NCI-H1930 (cell line): ENCODE measurements around the gene LGALS8.

Source experiments
- DNase-seq, 2 experiments: peaks; one replicate each; lab custom pipeline; 2025; lab: John Stamatoyannopoulos, UW

LGALS8 gene

DNA sequence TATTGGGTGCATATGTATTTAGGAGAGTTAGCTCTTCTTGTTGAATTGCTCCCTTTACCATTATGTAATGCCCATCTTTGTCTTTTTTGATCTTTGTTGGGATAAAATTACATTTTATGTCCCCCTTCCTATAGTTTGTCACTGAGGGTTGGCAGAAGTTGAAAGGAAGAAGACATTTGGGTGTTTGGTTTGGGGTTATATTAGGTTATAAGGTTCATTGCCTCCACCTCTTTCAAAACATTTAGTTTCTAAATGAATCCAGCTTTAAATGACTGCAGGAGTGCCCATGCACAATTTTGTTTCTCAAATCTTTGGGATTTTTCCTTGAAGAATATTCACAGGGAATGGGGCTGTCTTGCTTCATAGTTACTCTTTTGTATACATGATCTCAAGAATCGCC lies 14.6 kb upstream of the LGALS8 start:
- DNase-seq = no peak

DNA sequence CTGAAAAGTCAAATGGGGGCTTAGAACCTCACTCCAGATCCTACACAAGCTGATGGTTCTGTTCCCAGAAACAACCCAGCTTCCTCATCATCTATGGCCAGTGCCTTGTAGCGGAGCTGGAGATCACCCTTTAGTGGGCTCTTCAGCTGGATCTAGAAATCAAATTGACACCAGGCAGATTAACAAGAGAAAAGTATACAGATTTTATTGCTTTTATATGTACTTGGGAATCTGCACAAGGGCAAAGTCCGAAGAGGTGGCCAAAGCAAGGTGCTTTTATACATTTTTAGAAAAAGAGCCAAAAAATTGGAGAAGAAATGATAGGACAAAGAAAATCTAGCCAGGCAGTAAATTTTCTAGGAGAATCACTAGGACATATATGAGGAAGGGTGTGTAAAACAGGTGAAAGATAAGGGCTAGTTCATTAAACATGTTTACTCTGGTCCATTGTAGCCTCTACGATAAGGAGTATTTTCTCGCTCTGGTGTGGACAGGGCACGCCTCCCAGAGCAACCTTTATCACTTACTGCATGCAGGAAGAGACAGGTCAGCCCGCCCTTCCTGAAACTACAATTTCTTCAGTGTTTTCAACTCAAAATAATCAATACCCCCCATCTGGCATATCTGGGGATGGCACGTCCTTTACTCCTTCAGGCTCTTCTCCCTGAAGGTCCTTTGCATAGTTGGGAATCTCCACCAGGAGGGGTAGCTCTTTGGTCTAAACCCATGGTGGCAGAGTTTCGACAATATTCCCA lies 14.0 kb upstream of the LGALS8 start:
- no peak for DNase-seq

DNA sequence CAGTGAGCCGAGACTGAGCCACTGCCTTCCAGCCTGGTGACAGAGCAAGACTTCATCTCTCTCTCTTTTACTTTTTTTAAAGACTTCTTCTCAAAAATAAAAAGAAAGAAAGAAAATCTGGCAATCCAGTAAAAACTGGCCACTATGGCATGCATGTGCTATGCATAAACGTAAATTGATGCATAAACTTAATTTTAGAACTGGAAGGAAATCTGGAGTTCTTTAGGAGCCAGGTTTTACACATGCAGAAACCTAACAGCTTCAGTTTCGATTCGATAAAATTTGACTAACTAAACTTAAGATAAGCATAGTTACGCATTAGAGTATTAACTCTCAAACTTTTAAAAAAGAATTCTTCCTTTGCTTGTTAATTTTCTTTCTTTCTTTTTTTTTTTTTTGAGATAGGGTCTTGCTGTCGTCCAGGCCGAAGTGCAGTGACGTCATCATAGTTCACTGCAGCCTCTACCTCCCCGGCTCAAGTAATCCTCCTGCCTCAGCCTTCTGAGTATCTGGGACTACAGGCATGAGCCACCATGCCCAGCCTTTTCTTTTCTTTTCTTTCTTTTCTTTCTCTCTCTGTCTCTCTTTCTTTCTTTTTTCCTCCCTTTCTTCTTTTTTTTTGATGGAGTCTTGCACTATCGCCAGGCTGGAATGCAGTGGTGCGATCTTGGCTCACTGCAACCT lies 11.9 kb upstream of the LGALS8 start:
- DNase-seq = no peak

DNA sequence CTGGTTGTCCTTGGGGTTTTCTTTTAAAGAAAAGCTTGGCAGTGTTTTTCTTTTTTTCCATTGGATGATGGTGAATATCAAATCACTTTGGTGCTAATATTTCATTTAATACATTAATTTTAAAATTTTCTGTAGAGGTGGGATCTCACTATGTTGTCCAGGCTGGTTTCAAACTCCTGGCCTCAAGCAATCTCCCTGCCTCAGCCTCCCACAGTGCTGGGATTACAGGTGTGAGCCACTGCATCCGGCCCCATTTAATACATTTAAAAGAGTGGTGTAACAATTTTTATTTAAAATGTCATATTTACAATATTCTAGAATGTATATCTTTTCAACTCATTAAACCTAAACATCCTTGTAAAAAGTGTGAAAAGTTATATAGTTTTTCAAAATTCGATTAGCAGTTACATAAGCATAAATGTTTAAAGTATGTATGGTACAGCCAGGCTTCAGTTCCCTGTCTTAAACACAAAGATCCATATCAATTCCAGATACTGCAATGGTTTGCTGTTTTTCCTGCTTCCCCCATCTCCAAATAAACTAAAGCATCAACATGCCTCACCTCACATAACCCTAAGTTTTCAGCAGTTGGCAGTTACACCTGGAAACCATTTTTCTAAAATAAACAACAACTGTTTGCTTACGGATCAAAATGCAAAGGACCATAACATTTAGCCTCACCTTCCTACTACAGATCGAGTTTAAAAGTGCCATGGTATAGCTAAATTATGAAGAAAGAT lies 8.9 kb upstream of the LGALS8 start:
- no peak for DNase-seq

DNA sequence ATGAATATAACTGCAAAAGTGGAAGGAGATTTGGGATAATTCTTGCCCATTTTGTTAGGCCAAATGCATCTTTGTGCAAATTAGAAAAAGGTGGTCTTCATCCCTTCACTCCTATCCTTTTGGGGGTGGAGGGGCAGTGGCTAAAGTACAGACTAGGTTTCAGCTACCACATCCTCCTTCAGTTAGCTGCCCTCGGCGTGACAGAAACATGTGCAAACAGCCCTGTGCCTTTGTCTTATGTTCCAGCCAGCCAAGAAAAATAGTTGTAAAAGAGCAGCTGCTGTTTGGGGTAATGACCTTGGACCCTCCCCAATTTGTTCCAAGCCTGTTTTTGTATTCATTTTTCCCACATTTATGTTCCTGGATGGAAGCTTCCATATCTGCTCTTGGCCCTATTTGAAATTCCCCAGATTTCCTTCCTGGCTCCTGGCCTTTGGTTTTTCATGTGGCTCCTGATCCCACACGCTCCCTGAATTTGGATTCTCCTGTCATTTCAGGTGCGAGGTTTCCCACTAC lies 8.3 kb upstream of the LGALS8 start:
- no peak for DNase-seq

DNA sequence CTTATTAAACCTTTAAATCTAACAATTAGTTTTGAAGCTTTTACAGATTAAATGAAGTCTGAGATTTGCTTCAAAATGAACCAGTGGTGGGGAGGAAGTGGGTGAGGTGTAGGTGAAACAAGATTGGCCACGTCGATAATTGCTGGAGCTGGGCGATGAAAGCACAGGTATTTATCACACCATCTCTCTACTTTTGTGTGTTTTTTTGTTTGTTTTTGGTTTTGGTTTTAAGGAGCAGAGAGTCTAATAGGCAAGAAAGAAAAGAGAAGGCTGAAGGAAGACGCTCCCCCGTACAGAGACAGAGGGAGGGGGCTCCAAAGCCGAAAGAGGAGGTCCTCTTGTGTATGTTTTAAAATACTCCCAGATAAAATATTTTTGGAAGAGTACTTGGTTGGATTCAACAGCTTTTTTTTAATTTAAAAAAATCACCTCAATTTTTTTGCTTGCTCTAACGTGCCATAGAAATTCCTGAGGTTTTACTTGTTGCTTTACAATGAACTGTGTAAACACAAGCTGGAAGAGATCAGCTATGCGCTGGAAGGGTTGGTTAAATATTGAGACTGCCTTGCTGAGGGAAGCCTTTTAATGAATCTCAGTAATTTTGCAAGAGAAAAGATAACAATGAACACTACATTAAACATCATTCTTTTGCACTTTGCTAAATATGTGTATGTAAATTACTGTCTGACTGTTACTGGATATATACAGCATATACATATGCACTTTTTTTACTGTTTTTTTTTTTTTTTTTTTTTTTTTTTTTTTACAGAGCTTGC lies 6.7 kb upstream of the LGALS8 start:
- no peak for DNase-seq

DNA sequence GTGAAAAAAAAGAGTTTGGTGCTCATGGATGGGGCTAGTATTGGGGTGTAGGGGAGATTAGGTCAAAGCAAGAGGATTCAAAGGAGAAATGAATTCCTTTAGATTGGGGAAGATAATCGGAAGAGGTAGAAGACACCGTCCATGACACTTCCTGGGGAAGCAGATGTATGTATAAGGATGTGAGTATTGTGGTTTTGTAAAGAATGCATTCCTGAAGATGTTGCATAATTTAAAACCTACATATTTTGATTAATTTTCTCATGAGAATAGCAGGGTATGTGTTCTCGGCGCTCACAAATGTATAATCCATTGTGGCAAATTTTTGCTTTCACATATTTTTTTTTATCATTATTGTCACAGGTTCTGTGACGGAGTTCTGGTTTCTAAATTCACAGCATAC lies 5.5 kb upstream of the LGALS8 start:
- no peak for DNase-seq

DNA sequence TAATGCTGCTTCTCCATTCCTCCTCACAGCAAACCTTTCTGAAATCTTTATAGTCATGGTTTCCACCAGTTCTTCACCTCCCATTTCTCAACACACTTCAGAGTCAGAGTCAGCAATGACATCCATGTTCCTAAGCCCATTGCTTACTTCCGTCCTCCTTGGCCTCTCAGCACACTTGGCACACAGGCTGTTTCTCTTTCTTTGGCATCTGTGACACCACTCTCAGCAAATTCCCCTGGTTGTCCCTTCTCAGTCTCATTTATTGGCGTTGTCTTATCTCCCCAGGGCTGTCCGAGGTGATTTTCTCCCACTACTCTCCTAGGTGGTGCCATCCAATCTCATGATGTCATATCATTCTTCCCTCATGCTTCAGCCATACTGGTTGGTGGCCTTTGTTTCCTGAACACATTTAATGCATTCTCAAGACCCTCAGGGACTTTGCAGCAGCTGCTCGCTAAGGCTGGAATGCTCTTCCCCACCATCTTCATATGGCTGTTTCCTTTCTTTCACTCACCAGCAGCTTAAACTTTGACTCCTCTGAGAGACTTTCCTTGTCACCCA lies 3.3 kb upstream of the LGALS8 start:
- no peak for DNase-seq

DNA sequence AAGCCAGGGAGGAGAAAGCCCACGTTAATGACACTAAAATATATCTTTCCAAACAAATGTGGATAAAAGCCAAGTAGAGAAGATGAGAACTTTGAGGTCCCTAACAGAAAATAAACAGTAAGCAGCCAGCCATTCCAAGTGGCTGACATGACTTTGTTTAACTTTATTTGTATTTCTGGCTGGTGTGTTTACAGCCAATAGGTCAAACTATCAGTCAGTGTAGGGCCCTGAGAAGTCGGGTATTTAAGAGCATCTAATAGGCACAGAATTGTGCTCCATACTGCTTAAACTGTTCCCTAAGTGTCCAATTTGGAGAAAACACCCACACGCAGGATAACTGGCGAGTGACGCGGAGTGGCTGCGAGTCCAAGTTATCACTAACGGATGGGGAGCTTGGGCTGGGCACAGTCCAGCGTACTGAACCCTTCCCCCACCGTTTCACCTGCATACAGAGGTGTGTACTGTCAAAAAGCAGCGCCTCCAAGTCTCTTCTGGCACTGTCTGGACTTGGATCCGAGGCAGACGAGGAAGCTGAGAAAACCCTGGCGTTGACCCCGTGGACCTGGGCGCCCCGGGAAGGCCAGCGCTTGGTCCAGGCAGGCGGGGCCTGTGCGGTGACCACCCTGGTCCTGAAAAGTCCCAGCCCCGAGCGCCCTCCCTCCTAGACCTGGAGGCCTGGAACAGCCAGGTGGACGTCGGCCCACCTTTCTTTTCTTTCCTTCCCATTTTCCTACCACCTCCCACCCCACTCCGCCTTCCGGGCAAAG lies 662 bp upstream of the LGALS8 start:
- DNase-seq = no peak

DNA sequence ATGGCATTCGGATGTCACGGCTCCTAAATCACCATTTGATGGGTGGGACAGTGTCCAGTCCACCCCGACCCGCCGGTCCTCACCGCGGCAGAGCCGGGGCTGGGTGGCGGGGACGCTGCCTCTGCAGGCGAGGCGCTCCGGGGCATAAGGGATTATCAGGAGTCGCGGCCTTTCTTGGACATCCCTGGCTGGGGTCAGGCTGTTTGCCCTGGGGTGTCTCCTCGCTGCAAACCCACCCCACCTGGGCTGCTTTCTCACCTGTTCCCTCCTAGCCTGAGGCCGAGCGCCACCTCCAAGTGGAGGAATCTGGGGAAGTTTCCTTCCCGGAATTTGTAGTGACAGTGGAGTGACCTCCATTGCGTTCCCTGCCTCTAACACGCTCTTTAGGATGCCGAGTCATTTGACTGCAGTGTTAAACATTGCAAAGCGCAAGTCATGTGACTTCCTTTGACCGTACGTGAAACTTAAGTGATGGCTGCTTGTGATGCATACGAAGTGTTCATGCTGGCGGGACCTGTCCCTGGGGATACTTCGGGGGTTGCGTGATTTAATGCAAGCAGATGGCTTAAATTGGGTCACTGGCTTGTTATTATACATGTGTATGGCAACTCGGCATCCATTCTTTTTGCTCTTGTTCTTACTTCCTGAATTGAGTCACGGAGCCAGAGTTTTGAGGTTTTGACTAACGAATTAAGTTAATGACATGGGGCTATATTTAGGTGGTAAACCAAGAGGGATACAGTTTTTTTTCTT lies 536 bp downstream of the LGALS8 start:
- DNase-seq = peak; percentile 49 to 58

DNA sequence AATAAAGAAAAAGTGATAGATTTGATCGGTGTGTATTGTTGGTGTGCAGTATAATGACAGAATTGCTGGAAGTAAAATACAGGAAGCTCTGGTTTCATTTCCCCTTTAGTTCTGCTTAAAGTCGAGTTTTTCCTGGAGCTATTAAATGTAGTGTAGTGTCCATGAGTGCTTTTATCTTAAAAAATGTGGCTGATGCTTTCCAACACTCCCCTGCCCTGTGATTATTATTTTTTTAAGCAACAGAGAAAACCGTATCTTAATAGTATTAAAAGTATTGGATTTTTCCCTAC lies 1.1 kb downstream of the LGALS8 start:
- DNase-seq = no peak

DNA sequence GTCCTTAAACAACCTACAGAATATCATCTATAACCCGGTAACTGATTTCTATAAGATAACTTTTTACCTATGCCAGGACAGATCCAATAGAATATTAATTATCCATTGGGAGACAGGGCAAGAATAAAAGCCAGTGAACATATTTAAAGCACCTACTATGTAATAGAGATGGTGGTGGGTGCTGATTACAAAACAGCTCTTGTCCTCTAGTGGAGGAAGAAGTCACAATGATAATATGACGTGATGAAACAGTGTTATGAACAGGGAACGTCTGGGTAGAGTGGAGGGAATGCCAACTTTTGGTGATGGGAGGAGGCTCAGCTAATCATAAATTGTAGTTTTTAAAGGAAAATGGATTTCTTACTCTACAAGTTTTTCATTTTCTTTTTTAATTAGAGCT lies 2.3 kb downstream of the LGALS8 start:
- DNase-seq = no peak

DNA sequence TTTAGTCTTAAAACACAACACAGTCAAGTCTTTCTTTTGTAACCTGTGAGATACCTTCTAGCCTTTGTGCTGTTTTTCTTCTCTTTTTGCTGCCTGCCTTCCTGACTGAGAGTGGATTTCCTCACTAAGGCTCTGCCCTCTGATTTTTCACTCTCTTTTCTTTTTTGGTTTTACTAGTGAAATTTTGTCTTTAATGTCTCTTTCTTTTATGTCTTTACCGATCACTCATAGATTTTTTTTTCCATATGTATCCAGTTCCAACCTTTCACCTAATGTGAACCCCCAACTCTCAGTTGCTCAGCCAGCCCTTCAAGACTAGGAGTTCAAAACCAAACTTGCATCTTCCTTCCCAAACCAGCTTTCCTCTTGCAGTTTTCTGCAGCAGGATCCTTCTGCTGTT lies 6.5 kb downstream of the LGALS8 start:
- no peak for DNase-seq

DNA sequence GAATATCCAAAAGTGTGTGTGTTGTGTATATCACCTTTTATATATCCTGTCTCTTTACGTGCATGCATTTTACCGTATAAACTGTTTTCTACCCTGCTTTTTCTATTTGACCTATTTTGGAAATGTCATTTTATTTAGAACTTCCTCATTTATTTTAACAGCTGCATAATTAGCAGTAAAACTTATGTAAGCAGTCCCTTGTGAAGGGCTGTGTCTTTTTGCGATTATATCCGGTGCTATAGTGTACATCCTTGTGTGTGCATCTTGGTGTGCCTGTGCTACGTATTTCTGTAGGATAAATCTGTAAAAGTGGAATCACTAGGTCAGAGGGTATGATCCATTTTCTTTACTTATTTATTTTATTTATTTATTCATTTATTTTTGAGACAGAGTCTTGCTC lies 7.2 kb downstream of the LGALS8 start:
- DNase-seq = no peak

DNA sequence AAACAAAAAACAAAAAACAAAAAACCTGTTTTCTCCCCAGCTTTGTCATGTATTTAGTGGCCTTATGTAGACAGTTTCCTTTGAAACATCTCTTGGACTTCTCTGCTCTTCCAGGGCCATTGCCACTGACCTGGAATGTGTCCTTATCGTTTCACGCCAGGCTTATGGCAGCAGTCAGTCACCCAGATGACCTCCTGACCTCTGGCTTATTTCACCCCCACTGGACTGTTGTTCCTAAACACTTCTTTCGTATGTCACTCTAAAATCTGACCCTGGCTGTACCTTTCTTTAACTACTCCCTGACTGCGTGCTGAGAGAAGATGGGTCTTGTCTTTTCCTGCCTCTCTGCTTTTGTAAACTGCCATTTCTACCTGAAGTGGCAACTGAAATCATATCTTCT lies 9.1 kb downstream of the LGALS8 start:
- no peak for DNase-seq

DNA sequence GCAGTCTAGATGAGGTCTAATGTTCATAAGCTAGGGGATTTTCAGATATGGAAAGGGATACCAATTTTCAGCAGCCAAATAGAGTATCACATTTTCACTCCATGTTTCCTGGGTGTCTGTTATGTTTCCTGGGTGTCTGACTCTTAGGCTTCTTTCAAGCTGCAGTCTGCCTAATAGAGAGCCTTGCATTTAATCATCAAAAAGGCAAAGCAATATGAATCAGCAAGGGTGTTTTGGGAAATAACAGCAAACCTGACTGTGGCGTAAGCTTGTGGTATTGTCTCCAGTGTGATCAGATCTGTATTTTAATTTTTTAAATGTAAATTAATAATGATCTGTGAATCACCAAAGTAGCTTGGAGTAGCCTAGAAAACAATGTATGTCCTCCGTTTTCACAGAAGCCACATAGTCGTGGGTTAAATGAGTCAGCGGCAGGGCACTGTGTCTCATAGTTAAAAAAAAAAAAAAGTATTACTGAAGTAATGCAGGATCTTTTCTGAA lies 10.4 kb downstream of the LGALS8 start:
- DNase-seq = no peak

DNA sequence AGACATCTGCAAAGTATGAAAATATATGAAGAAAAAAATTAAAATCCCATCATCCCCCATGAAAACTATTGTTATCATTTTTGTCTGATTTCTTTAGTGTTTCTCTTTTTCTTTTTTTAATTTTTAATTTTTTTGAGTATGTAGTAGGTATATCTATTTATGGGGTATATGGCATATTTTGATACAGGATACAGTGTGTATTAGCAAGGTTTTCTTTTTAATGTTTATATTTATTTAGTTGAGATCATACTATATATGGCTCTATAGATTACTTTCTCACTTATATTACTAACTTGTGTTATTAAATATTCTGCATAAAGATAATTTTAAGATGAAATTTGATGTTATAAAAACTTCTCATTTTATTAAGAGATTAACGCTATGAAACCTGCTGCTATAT lies 11.4 kb downstream of the LGALS8 start:
- DNase-seq = no peak

DNA sequence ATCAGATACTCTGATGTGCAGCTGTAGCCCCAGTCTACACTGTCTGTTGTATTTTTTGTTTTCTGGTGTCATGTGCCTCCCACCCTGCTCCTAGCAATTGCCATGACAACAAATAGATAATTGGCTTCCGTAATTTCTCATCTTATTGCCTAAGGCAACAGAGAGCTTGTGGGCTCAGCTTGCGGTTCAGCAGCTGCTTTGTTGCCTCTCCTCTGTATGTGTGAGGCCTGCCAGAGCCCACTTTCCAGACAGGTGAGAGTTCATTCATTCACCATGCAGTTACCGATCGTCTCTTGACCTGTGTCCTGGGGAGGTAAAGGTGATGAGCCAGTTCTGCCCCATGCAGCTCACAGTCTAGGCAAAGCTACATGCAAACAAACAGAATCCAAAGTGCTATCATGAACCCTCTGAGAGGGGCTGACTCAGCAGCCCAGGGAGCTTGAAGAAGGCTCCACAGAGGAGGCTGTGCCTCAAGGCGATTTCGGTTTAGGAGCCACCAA lies 11.9 kb downstream of the LGALS8 start:
- DNase-seq = peak; percentile 76 to 79

DNA sequence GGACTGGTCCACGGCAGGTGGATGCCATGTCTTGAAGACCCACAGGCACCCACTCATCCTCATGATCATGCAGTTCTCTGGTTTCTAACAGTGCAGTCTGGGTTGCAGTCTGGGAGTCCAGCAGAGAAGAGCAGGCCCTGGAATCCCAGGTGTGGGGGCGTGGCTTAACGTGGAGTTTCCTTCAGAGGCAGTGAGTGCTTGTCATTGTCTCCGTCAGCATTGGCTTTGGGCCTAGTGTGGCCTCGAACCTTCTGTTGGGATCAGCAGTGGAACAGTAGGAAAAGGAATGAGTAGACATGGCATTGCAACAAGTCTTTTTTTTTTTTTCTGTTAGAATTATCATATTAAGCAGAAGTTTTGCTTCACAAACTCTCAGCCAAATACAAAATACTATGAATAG lies 12.8 kb downstream of the LGALS8 start:
- DNase-seq = no peak

DNA sequence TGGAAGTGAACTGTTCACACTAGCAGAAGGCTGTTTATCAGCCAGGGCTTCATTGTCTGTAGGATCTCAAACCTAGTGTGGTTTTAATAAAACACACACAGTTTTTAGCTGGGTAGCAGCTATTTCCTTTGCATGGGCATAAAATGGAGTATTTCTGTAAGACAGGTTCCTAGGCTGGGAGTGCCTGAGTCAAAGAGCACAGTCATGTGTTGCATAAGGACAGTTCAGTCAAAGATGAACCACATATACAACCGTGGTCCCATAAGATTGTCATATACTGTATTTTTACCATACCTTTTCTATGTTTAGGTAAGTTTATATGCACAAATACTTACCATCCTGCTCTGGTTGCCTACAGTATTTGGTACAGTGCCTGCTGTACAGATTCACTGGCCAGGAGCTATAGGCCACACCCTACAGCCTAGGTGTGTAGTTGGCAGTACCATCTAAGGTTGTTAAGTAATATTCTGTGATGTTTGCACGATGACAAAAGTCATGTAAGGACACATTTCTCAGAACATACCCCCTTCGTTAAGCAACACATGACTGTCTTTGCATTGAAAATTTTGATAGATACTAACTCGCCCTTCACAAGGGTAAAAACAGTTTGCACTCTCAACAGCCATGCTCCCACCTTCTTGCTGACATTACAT lies 17.2 kb downstream of the LGALS8 start:
- no peak for DNase-seq
